Psoas muscle (tissue), 8 donors: Measurements from ENCODE around the gene TCERG1L. TPM values are rescaled to one million over a fixed set of nuclear protein-coding genes. Genes with fewer than 3 reads are reported as not detected.

ENCODE experiments used
- ATAC-seq, 4 donors: fragments of 200-7000 bp; cut with Tn5 transposase; one replicate each; pipeline ENCODE4 v1.9.1; 2020; ENCODE audit warnings: moderate library complexity in 3 of 4, mild to moderate bottlenecking in 2 of 4
- DNase-seq, 2 donors: peaks; one replicate each; pipeline ENCODE4 v3.0.0-alpha.2; 2020
- H3K27ac ChIP-seq: fragments of 200-600 bp; one replicate; pipeline ENCODE4 v1.8.0; 2022
- H3K27me3 ChIP-seq, 3 donors: fragments of 200-600 bp in 1 of 3; one replicate each; pipeline versions ENCODE4 v1.6.1 to v1.8.0; 2013 to 2022; ENCODE audit warnings: low read length in 2 of 3, mild to moderate bottlenecking in 2 of 3, moderate library complexity in 1 of 3; ENCODE audit not compliant: insufficient read depth in 3 of 3
- H3K36me3 ChIP-seq, 2 donors: fragments of 200-600 bp in 1 of 2; one replicate each; pipeline versions ENCODE4 v1.6.1 to v1.8.0; 2013 to 2022; ENCODE audit warnings: low read depth in 1 of 2, mild to moderate bottlenecking in 1 of 2, moderate library complexity in 1 of 2; ENCODE audit not compliant: insufficient read depth in 1 of 2
- H3K4me1 ChIP-seq: fragments of 200-600 bp; one replicate; pipeline ENCODE4 v1.8.0; 2022
- H3K4me3 ChIP-seq: fragments of 200-600 bp; one replicate; pipeline ENCODE4 v1.8.0; 2022; ENCODE audit warnings: mild to moderate bottlenecking
- H3K9me3 ChIP-seq: fragments of 200-600 bp; one replicate; pipeline ENCODE4 v1.8.0; 2022
- CTCF ChIP-seq: fragments of 200-600 bp; IDR thresholded peaks from one replicate; pipeline ENCODE4 v1.8.0; 2022; ENCODE audit warnings: antibody characterized with exemption
- WGBS, 3 donors: extraction: QIAGEN DNeasy Blood & Tissue Kit; methylation state at CpG; one replicate each; pipeline versions ENCODE4 v1.1.6 to v1.1.7; 2013; 5-methylcytosine and 5-hydroxymethylcytosine counted together
- intact Hi-C, 2 donors: fragments of 100-400 bp; cut with DNase I; formaldehyde crosslinking; loops; one replicate each; pipeline versions ENCODE4 v1.11.0 to v1.14.2; 2022
- polyA plus RNA-seq, 3 donors: library from polyadenylated mRNA; stranded (reverse); fragments of 200-250 nt; gene quantifications; one replicate each; pipeline ENCODE4 v1.2.3, GENCODE V29; 2013
- total RNA-seq, 4 donors: library from RNA; stranded (reverse); fragmentation: NEBNext Ultra II Directional in 2 of 4; extraction: Animal tissue kit (Norgen Biotek cat#: 25700) in 2 of 4; gene quantifications; one replicate each; pipeline versions ENCODE4 v1.2.1 to v1.2.4, GENCODE V29; 2021 to 2023
- donor health status: healthy with polysubstance abuse.
- donor health status: DM: no; HTN: no; CAD: no; lungs with moderate emphysema.
- donor health status: Bipolar disorder and iron deficiency.
- donor health status: healthy.
- donor health status: DM: yes; HTN: yes; CAD: no.
- donor health status: DM: no; HTN: no; CAD: no.
- donor health status: DM: no; HTN: no; CAD: no.
- donor health status: DM: yes; HTN: yes; CAD: no.

The TCERG1L gene
- total and polyA plus RNA-seq, 7 donors, result 0.01 TPM; not detected in 6

DNA sequence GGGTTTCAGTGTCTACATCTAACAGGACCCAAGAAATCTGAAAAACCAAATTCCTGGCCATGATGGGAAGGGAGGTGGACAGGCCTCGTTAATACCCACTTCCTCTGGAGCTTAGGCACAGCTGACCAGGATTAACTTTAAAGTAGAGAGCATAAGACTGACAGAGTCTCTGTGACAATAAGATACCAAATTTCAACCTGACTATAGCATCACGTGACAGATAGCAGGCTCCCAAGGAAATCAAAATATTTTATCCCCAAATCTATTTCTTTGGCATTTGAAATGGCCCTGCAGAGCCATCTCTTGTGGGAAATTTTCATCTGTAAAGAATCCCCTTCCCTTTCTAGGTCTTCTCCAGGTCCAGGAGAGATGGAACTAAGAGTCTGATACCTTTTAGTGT lies 258.3 kb downstream of the TCERG1L start:
- intact Hi-C loops, result no loop called here
- ATAC-seq, result no peak
- WGBS, 3 donors, result 47 to 64% (median 55%) methylated on average over 2 of the region's 2 CpGs

GRCh38 chr10:131050162-131050766 lies 261.3 kb downstream of the TCERG1L start:
- 72 to 80% (median 75%) methylated on average over 10 of the region's 10 CpGs for WGBS, 3 donors
- intact Hi-C loops, result no loop called here

More for the DNA sequence above, 258.3 kb downstream of the TCERG1L start:
- H3K36me3 ChIP-seq, result no peaks in the 10 kb centered on the region
- no peak overlapping the region for H3K27ac ChIP-seq
- DNase-seq, result no peak
- no peaks in the 10 kb centered on the region for H3K9me3 ChIP-seq
- H3K4me1 ChIP-seq, result no peaks in the 10 kb centered on the region
- H3K27me3 ChIP-seq, result peaks cover 0 to 2% (median 0%) of the 10 kb centered on the region in 3 donors
- H3K4me3 ChIP-seq, result no peak overlapping the region
- TF ChIP-seq CTCF, result no peak

GRCh38 chr10:131049016-131049415 lies 262.5 kb downstream of the TCERG1L start:
- 25 to 35% (median 35%) methylated on average over 3 of the region's 3 CpGs for WGBS, 3 donors
- Histone ChIP-seq H3K27ac (no peak overlapping the region), H3K4me3 (no peak overlapping the region), H3K9me3 (no peaks in the 10 kb centered on the region), H3K4me1 (no peaks in the 10 kb centered on the region), H3K27me3 (no peaks in the 10 kb centered on the region), H3K36me3 (no peaks in the 10 kb centered on the region)
- DNase-seq, result no peak
- no peak for TF ChIP-seq CTCF
- no peak for ATAC-seq
- intact Hi-C loops, result no loop called here

More at GRCh38 chr10:131050162-131050766, 261.3 kb downstream of the TCERG1L start:
- Histone ChIP-seq H3K36me3 (no peaks in the 10 kb centered on the region), H3K4me3 (no peak overlapping the region), H3K9me3 (no peaks in the 10 kb centered on the region), H3K4me1 (no peaks in the 10 kb centered on the region), H3K27ac (no peak overlapping the region), H3K27me3 (no peaks in the 10 kb centered on the region)
- ATAC-seq, result no peak
- no peak for DNase-seq
- no peak for TF ChIP-seq CTCF

DNA sequence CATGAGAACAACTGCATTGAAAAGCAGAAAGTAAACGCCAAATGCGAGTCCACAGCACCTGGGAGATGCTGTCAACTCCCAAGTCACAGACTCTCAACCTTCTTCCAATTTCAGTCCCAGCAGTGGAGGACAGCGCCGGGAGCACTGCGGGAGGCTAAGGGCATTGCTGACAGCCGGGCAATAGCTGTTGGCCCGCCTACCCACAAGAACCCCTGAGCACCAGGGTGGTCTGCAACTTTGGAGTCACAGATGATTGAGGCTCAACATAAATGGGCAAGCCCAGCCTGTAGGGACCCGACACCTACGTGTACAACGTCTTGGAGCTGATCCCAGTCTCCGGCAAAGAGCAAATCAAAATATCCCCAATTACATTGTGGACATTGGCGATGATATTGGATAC lies 262.9 kb downstream of the TCERG1L start:
- DNase-seq (no peak), ATAC-seq (no peak)
- H3K27me3 ChIP-seq, result no peaks in the 10 kb centered on the region
- no peak for TF ChIP-seq CTCF
- H3K4me1 ChIP-seq, result no peaks in the 10 kb centered on the region
- H3K9me3 ChIP-seq, result no peaks in the 10 kb centered on the region
- intact Hi-C loops, result no loop called here
- H3K4me3 ChIP-seq, result no peak overlapping the region
- no peaks in the 10 kb centered on the region for H3K36me3 ChIP-seq
- WGBS, 3 donors, result 20 to 30% (median 22%) methylated on average over 12 of the region's 12 CpGs
- H3K27ac ChIP-seq, result no peak overlapping the region

DNA sequence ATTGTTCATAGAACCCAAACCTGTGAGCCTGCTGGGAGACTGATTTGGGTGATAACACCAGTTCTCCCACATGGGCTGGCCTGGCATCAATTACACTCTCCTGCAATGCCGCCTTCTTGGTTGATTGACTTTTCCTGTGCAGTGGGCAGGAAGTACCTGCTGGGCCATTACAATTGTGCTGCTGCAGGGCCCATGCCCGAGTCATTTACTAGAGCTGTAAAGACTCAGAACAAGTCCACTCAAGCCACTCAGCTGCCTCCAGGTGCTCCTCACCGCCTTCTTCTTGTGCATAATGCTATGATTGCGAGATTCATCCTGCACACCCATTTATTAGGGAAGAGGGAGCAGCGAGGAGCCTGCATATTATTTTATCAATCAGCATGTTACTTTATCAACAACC lies 264.0 kb downstream of the TCERG1L start:
- Histone ChIP-seq H3K27me3 (no peaks in the 10 kb centered on the region), H3K27ac (no peak overlapping the region), H3K9me3 (no peaks in the 10 kb centered on the region), H3K36me3 (no peaks in the 10 kb centered on the region), H3K4me3 (no peak overlapping the region), H3K4me1 (no peaks in the 10 kb centered on the region)
- intact Hi-C loops, result no loop called here
- DNase-seq (no peak), ATAC-seq (no peak)
- WGBS, 3 donors, result 75 to 79% (median 77%) methylated on average over 5 of the region's 5 CpGs
- TF ChIP-seq CTCF, result no peak
